Lung (tissue), 12 donors: ENCODE data around the gene NSUN6. TPM values are rescaled to one million over a fixed set of nuclear protein-coding genes. Genes with fewer than 3 reads are reported as not detected.
A peak's percentile ranks its signal among the peaks of the same experiment; 100 is the strongest.

Source experiments
- ATAC-seq: fragments of 200-7000 bp; cut with Tn5 transposase; one replicate; pipeline ENCODE4 v1.9.1; 2020; ENCODE audit warnings: moderate number of reproducible peaks; ENCODE audit not compliant: insufficient read depth, low FRiP score
- DNase-seq, 3 donors: peaks; one replicate each; pipeline ENCODE4 v3.0.0-alpha.2; 2013 to 2017
- H3K27ac ChIP-seq, 2 donors: one replicate each; pipeline ENCODE4 v1.5.1; 2013; ENCODE audit warnings: mild to moderate bottlenecking in 2 of 2, moderate library complexity in 2 of 2, control low read depth in 1 of 2, inconsistent platforms in 1 of 2, low read depth in 1 of 2, low read length in 1 of 2
- H3K27me3 ChIP-seq, 3 donors: one replicate each; pipeline ENCODE4 v1.5.1; 2013; ENCODE audit warnings: low read length in 2 of 3; ENCODE audit not compliant: control insufficient read depth in 3 of 3, insufficient read depth in 3 of 3
- H3K36me3 ChIP-seq, 4 donors: one replicate each; pipeline ENCODE4 v1.5.1; 2013; ENCODE audit warnings: low read length in 4 of 4, mild to moderate bottlenecking in 1 of 4, moderate library complexity in 1 of 4; ENCODE audit not compliant: control insufficient read depth in 4 of 4, insufficient read depth in 4 of 4
- H3K4me1 ChIP-seq, 5 donors: one replicate each; pipeline ENCODE4 v1.5.1; 2013; ENCODE audit warnings: low read length in 5 of 5, mild to moderate bottlenecking in 2 of 5, moderate library complexity in 1 of 5; ENCODE audit not compliant: control insufficient read depth in 5 of 5, insufficient read depth in 5 of 5
- H3K4me3 ChIP-seq: one replicate; pipeline ENCODE4 v1.5.1; 2013; ENCODE audit warnings: mild to moderate bottlenecking, control low read depth, moderate library complexity
- H3K9ac ChIP-seq, 2 donors: one replicate each; pipeline ENCODE4 v1.5.1; 2013; ENCODE audit warnings: low read length in 2 of 2, control low read depth in 1 of 2; ENCODE audit not compliant: insufficient read depth in 1 of 2
- H3K9me3 ChIP-seq, 4 donors: one replicate each; pipeline ENCODE4 v1.5.1; 2013; ENCODE audit warnings: low read length in 3 of 4, mild to moderate bottlenecking in 1 of 4, moderate library complexity in 1 of 4; ENCODE audit not compliant: control insufficient read depth in 4 of 4, insufficient read depth in 3 of 4
- WGBS, 2 donors: extraction: QIAGEN DNeasy Blood & Tissue Kit; methylation state at CpG; one replicate each; pipeline ENCODE4 v1.1.7; 2013; 5-methylcytosine and 5-hydroxymethylcytosine counted together
- polyA plus RNA-seq, 2 donors: library from polyadenylated mRNA; stranded (reverse); fragments of 200-250 nt; gene quantifications; one replicate each; pipeline ENCODE4 v1.2.1, GENCODE V29; 2013
- total RNA-seq, 2 donors: library from RNA; depleted of rRNA in 1 of 2; stranded (reverse); fragments of >200 nt in 1 of 2; gene quantifications; one replicate each; pipeline ENCODE4 v1.2.1, GENCODE V29; 2014 to 2021
- TF ChIP-seq, protein P1 (sequence below): IDR thresholded peaks from 2 replicates; pipeline ENCODE4 v1.5.1; 2012; ENCODE audit warnings: mild to moderate bottlenecking; ENCODE audit errors: control extremely low read depth, extremely low read depth
- donor health status: control.
- donor health status: control.
- donor health status: Bipolar disorder and iron deficiency.
- donor health status: healthy.
- donor health status: DM: yes; HTN: yes; CAD: no.

The NSUN6 gene
- total and polyA plus RNA-seq, 4 donors, result 4.0 to 30.5 (median 6.5) TPM

DNA sequence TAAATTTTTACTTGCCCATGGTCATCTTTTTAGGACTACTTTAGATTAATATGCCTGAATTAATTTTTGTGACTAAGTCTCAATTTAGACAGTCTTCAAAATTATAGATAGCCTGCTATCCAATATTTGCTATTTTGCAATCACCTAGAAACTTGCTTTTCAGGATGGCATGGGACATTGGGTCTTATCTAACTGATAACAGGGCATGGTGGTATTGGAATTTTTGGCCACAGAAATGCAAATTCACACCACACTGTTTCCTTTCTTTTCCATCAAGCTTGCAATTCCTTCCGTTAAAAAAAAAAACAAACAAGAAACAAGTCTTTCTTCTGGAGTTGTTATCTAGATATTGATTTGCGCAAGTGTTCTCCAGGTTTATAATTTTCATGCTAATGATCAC, 16.6 kb upstream of the NSUN6 start:
- Histone ChIP-seq H3K36me3 (peaks cover 7 to 22% (median 17%) of the 10 kb centered on the region in 4 donors), H3K27me3 (no peaks in the 10 kb centered on the region), H3K4me1 (peaks cover 0 to 10% (median 0%) of the 10 kb centered on the region in 5 donors), H3K4me3 (no peak overlapping the region), H3K9ac (no peak overlapping the region), H3K9me3 (no peaks in the 10 kb centered on the region), H3K27ac (no peak overlapping the region)
- TF ChIP-seq, protein P1, sequence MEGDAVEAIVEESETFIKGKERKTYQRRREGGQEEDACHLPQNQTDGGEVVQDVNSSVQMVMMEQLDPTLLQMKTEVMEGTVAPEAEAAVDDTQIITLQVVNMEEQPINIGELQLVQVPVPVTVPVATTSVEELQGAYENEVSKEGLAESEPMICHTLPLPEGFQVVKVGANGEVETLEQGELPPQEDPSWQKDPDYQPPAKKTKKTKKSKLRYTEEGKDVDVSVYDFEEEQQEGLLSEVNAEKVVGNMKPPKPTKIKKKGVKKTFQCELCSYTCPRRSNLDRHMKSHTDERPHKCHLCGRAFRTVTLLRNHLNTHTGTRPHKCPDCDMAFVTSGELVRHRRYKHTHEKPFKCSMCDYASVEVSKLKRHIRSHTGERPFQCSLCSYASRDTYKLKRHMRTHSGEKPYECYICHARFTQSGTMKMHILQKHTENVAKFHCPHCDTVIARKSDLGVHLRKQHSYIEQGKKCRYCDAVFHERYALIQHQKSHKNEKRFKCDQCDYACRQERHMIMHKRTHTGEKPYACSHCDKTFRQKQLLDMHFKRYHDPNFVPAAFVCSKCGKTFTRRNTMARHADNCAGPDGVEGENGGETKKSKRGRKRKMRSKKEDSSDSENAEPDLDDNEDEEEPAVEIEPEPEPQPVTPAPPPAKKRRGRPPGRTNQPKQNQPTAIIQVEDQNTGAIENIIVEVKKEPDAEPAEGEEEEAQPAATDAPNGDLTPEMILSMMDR, result no peak
- DNase-seq, result no peak
- ATAC-seq, result no peak
- WGBS, 2 donors, result 83% methylated on average over 2 of the region's 2 CpGs

DNA sequence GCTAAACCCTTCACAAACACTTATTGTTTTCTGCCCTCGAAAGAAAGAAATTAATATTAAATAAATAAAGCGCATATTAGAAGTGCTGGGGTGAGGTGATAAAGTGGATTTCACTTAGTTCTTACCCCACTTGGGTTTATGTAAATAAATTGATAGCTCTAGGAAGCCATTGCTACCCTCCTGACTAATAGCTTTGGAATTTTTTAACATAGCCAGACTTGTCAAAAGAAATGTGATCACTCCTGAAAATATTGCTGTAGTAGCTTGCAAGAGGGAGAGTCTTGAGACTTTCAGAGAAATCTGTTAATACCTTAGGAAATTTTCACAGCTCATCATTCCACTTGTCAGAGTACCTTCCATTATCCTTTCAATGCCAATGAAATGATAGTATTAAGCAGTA, 15.4 kb upstream of the NSUN6 start:
- DNase-seq (no peak), ATAC-seq (peak; percentile 69)
- Histone ChIP-seq H3K36me3 (peaks cover 7 to 22% (median 15%) of the 10 kb centered on the region in 4 donors), H3K4me1 (peaks cover 0 to 13% (median 0%) of the 10 kb centered on the region in 5 donors), H3K27ac (no peak overlapping the region), H3K9ac (no peak overlapping the region), H3K9me3 (no peaks in the 10 kb centered on the region), H3K27me3 (no peaks in the 10 kb centered on the region), H3K4me3 (no peak overlapping the region)
- WGBS, 2 donors, result 62 to 83% methylated on average over 2 of the region's 2 CpGs
- TF ChIP-seq, protein P1, result no peak

DNA sequence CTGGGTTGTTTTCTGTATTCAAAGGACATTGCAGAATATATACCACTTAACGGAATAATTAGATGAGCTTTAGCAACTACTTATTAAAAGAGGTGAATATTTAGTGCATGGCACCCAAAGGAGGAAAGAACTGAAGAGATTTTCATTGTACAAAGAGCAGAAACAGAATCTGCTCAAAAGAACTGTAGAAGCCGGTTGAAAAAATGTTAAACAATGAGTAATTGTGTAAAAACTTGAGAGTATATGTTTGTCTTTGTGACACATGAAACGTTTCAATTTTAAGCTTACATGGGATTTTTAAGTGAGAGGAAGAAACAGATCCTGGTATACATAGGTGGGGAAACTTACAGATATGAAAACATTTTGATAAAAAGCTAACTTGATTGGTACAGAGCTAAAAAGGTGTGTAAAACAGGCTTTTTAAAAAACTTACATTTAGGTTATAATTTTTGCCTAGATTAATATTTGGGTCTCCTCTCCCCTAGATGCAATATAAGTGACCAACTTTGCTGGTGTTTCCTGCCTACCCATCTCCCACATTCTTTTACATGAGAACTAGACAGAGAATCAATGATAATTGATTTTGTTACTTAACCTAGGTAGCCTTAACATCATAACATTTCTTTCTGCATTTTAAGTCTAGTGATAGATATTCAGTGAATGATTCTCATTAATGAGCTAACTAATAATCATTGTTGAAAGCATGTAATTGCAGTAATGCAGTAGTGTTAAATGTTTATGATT, 14.6 kb upstream of the NSUN6 start:
- Histone ChIP-seq H3K27me3 (no peaks in the 10 kb centered on the region), H3K36me3 (peaks cover 3 to 20% (median 12%) of the 10 kb centered on the region in 4 donors), H3K9ac (no peak overlapping the region), H3K4me1 (peaks cover 0 to 18% (median 2%) of the 10 kb centered on the region in 5 donors), H3K9me3 (no peaks in the 10 kb centered on the region), H3K4me3 (no peak overlapping the region), H3K27ac (no peak overlapping the region)
- WGBS, 2 donors, result 65 to 81% methylated on average over 3 of the region's 3 CpGs
- TF ChIP-seq, protein P1, result no peak
- DNase-seq, result no peak
- ATAC-seq, result no peak
